SK-N-SH (cell line): ENCODE results near the gene TGFBI.

ENCODE experiments used
- FOXJ3 ChIP-seq: sonication (generic); formaldehyde crosslinking; IDR thresholded peaks from 2 replicates; pipeline ENCODE4 v1.5.1; 2020; ENCODE audit warnings: mild to moderate bottlenecking, missing genetic modification reagents
- POLR2AphosphoS5 ChIP-seq: IDR thresholded peaks from 2 replicates; pipeline ENCODE4 v1.6.1; 2012; ENCODE audit warnings: low read depth, low read length
- RAD21 ChIP-seq: IDR thresholded peaks from 2 replicates; pipeline ENCODE4 v1.6.1; 2012; ENCODE audit warnings: mild to moderate bottlenecking, low read length
- RCOR1 ChIP-seq: fragments of 150-350 bp; IDR thresholded peaks from 2 replicates; pipeline ENCODE4 v1.6.1; 2017; ENCODE audit warnings: antibody characterized with exemption, low read length
- RXRA ChIP-seq: IDR thresholded peaks from 2 replicates; pipeline ENCODE4 v1.4.0; 2012; ENCODE audit warnings: low read depth, mild to moderate bottlenecking, borderline replicate concordance
- TF ChIP-seq, protein P1 (sequence below): IDR thresholded peaks from 2 replicates; pipeline ENCODE4 v1.6.1; 2012; ENCODE audit warnings: mild to moderate bottlenecking, low read depth, low read length, moderate library complexity

DNA sequence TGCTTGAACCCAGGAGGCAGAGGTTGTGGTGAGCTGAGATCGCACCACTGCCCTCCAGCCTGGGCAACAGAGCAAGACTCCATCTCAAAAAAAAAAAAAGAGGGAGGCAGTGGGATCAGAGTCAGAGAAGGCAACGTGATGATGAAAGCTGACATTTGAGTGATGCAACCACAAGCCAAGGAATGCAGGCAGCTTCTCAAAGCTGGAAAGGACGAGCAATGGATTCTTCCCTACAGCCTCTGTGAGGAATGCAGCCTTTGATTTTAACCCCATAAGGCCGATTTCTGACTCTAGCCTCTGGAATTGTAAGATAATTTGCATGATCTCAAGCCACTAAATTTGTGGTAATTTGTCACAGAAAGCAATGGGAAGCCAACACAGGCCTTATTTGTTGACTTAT is 9.8 kb downstream of the TGFBI start:
- TF ChIP-seq RAD21 = no peak
- TF ChIP-seq POLR2AphosphoS5 = no peak
- TF ChIP-seq RXRA = no peak
- TF ChIP-seq, protein P1, sequence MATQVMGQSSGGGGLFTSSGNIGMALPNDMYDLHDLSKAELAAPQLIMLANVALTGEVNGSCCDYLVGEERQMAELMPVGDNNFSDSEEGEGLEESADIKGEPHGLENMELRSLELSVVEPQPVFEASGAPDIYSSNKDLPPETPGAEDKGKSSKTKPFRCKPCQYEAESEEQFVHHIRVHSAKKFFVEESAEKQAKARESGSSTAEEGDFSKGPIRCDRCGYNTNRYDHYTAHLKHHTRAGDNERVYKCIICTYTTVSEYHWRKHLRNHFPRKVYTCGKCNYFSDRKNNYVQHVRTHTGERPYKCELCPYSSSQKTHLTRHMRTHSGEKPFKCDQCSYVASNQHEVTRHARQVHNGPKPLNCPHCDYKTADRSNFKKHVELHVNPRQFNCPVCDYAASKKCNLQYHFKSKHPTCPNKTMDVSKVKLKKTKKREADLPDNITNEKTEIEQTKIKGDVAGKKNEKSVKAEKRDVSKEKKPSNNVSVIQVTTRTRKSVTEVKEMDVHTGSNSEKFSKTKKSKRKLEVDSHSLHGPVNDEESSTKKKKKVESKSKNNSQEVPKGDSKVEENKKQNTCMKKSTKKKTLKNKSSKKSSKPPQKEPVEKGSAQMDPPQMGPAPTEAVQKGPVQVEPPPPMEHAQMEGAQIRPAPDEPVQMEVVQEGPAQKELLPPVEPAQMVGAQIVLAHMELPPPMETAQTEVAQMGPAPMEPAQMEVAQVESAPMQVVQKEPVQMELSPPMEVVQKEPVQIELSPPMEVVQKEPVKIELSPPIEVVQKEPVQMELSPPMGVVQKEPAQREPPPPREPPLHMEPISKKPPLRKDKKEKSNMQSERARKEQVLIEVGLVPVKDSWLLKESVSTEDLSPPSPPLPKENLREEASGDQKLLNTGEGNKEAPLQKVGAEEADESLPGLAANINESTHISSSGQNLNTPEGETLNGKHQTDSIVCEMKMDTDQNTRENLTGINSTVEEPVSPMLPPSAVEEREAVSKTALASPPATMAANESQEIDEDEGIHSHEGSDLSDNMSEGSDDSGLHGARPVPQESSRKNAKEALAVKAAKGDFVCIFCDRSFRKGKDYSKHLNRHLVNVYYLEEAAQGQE = no peak
- no peak for TF ChIP-seq FOXJ3 (CRISPR knock-in tag)
- TF ChIP-seq RCOR1 = no peak
